HFF-Myc (cell line): Measurements from ENCODE around the gene WWOX.

Source experiments
- DNase-seq: peaks from one replicate; pipeline ENCODE4 v3.0.0-alpha.2; 2011; ENCODE audit warnings: low read depth; ENCODE audit errors: extremely low read depth
- H3K4me3 ChIP-seq: replicated peaks from 2 replicates; pipeline ENCODE4 v1.5.1; 2011; ENCODE audit warnings: low read depth, mild to moderate bottlenecking, control low read depth, low read length
- CTCF ChIP-seq: IDR thresholded peaks from 2 replicates; pipeline ENCODE4 v1.5.1; 2012; ENCODE audit warnings: mild to moderate bottlenecking, low read depth, low read length, control low read depth; ENCODE audit errors: missing control alignments

The WWOX gene

GRCh38 chr16:78489631-78490030, 390.2 kb downstream of the WWOX start:
- H3K4me3 ChIP-seq: no peak overlapping the region
- no peak for TF ChIP-seq CTCF
- DNase-seq: no peak

- DNase-seq: no peak
- H3K4me3 ChIP-seq: no peak overlapping the region
- TF ChIP-seq CTCF: no peak
Measured at GRCh38 chr16:78490431-78490830, 391.0 kb downstream of the WWOX start.

GRCh38 chr16:78490847-78491246, 391.4 kb downstream of the WWOX start:
- TF ChIP-seq CTCF: no peak
- H3K4me3 ChIP-seq: no peak overlapping the region
- no peak for DNase-seq

GRCh38 chr16:78493573-78493972, 394.1 kb downstream of the WWOX start:
- TF ChIP-seq CTCF: no peak
- H3K4me3 ChIP-seq: no peak overlapping the region
- DNase-seq: no peak

GRCh38 chr16:78494105-78494504, 394.7 kb downstream of the WWOX start:
- TF ChIP-seq CTCF: no peak
- DNase-seq: no peak
- H3K4me3 ChIP-seq: no peak overlapping the region

- TF ChIP-seq CTCF: no peak
- DNase-seq: no peak
- no peak overlapping the region for H3K4me3 ChIP-seq
Measured at GRCh38 chr16:78494674-78495073, 395.2 kb downstream of the WWOX start.

GRCh38 chr16:78496189-78496588, 396.7 kb downstream of the WWOX start:
- no peak for TF ChIP-seq CTCF
- no peak overlapping the region for H3K4me3 ChIP-seq
- no peak for DNase-seq
